GM12892 (cell line): ENCODE results near the gene COP1.

Experiments used
- DNase-seq: peaks from one replicate; pipeline ENCODE4 v3.0.0; 2011; ENCODE audit not compliant: insufficient read length
- FAIRE-seq: peaks from 2 replicates; lab custom pipeline; 2011; peaks lifted over from hg19 to GRCh38; lab: Jason Lieb, UNC
- POLR2A ChIP-seq: IDR thresholded peaks from 2 replicates; pipeline ENCODE4 v1.6.1; 2011; ENCODE audit warnings: low read depth, low read length, control low read depth
- POLR2AphosphoS5 ChIP-seq: IDR thresholded peaks from 2 replicates; pipeline ENCODE4 v1.6.1; 2011; ENCODE audit warnings: low read depth, low read length, control low read depth
- TAF1 ChIP-seq: IDR thresholded peaks from 2 replicates; pipeline ENCODE4 v1.6.1; 2011; ENCODE audit warnings: low read depth, mild to moderate bottlenecking, control low read depth, low read length, borderline replicate concordance

Gene COP1

DNA sequence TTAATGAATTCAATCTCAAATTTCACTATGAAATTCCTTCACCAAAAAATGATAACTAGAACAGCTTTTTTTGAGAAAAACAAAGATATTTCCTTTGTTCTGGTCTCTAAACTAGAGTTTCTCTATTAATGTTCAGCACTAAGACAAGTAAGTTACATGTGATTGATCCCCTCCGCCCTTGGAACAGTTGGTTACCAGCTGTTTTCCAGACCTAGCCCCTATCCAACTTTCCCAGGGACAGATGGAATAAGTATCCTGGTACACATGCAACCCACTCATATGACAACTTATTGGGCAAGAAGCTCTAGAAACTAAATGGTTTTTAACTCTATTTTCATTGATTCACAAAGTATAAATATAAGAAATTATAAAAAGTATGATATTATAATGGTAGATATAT is 140.4 kb downstream of the COP1 start:
- DNase-seq = no peak
- no peak for FAIRE-seq
- TF ChIP-seq POLR2A (no peak), POLR2AphosphoS5 (no peak)

DNA sequence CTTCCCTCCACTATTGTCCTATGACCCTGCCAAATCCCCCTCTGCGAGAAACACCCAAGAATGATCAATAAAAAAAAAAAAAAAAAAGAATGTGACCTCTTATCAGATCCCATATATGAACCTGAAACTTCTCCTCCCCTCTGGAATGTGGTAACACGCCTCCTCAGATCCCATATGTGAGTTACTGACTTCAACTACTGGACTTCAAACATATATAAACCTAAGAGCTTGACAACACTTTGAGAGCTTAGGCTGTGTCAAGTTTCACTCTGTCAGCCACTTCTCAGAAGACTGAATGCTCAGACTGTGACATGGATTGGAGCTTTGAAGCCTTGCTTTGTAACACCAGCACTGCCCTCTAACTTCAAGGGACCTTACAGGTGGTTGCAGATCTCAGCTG is 148.4 kb downstream of the COP1 start:
- TF ChIP-seq POLR2A (no peak), TAF1 (no peak), POLR2AphosphoS5 (no peak)
- FAIRE-seq (no peak), DNase-seq (no peak)

DNA sequence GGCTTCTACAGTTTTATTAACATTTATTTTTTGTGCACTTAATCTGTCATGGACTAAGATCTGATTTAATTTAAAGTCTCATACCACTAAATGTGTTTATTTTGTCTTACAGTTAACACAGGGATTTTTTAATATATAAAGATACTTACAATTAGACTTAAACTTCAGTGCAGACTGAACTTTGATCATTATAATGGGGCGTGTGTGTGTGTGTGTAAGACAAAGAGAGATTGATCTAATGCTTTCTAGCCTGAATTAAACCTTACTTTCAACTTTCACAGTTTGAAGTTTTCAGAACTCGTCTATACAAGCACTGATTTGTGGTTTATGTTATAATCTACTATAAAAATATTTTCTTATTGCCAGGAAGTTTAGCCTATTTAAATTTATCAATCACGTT is 150.8 kb downstream of the COP1 start:
- FAIRE-seq (no peak), DNase-seq (no peak)
- TF ChIP-seq TAF1 (no peak), POLR2A (no peak), POLR2AphosphoS5 (no peak)

DNA sequence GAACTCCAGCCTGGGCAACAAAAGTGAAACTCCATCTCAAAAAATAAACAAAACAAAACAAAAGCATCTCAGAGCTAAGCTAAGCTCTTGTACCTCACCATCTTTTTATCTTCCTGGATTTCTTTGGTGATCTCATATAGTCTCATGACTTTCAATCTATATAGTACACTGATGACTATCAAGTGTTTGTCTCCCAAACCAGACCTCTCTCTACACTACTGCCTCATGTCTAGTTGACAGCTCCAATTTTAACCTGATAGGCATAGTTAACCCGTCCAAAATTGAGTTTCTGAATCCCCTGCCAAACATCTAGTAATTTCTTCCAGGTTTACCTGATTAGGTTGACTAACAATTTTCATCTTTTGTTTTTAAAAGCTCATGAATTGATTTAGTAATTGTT is 151.7 kb downstream of the COP1 start:
- DNase-seq (no peak), FAIRE-seq (no peak)
- TF ChIP-seq POLR2AphosphoS5 = no peak
- TF ChIP-seq TAF1 = no peak
- no peak for TF ChIP-seq POLR2A

DNA sequence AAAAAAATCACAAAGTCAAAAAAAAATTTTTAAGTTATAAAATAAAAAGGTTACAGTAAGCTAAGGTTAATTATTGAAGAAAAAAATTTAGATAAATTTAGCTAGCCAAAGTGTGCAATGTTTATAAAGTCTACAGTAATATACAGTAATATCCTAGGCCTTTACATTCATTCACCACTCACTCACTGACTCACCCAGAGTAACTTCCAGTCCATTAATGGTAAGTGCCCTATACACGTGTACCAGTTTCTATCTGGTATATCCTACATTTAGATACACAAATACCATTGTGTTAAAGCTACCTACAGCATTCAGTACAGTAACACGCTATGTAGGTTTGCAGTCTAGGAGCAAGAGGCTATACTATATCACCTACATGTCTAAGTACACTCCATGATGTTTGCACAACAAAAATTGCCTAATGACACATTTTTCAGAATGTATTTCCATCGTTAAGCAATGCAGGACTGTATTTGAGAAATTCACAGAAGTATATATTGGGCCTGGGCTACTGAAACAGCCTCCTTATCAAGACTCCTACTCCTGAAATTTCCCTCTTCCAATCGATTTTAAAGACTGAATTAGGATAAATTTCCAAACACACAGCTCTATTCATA is 155.1 kb downstream of the COP1 start:
- no peak for TF ChIP-seq POLR2AphosphoS5
- TF ChIP-seq POLR2A = no peak
- no peak for TF ChIP-seq TAF1
- DNase-seq (no peak), FAIRE-seq (no peak)

DNA sequence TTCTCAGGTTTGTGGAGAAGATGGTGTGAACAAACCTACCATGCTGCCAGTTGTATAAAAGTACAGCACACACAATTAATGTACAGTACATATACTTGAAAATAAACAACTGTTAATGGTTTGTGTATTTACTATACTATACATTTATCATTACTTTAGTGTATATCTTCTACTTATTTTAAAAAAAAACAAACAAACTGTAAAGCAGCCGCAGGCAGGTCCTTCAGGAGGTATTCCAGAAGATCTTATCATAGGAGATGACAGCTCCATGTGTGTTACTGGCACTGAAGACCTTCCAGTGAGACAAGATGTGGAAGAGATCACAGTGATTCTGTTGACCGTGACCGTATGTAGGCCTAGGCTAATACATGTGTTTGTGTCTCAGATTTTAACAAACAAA is 155.7 kb downstream of the COP1 start:
- no peak for DNase-seq
- no peak for FAIRE-seq
- TF ChIP-seq POLR2AphosphoS5 = no peak
- TF ChIP-seq POLR2A = no peak
- no peak for TF ChIP-seq TAF1

DNA sequence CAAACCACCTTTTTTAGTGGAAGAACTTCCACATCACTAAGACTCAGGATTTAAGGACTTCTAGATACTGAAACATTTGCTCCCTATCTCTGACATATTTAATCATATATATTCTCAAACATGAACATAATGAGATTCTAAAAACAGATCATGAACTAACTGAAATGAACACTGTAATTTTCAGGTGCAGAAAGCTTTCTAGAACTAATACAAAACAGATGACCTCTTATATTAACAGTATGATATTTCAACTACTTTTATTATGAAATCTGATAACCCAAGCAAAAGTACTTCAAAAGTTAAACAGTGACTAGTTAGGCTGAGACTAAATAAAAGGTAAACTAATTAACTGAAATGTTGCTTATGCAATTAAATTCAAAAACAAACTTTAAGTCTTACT is 157.5 kb downstream of the COP1 start:
- FAIRE-seq (no peak), DNase-seq (no peak)
- no peak for TF ChIP-seq POLR2AphosphoS5
- TF ChIP-seq TAF1 = no peak
- TF ChIP-seq POLR2A = no peak

DNA sequence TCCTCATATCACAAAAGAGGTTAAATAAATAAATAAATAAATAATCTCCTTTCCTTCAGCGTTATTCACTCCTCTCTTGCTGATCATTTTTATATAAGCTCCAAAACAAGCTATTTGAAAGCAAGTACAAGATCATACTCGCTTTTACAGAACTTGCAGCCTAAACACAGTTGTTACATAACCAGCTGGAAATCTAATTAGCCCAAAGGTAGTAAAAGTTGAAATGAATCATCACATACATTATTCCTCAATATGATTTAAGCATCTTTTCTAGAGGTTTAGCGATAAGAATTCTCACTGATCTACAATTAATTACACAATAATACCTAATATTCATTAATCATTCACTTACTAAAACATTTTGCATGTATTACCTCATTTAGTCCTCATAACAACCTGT is 160.2 kb downstream of the COP1 start:
- TF ChIP-seq POLR2A = no peak
- no peak for TF ChIP-seq TAF1
- TF ChIP-seq POLR2AphosphoS5 = no peak
- no peak for FAIRE-seq
- DNase-seq = no peak

DNA sequence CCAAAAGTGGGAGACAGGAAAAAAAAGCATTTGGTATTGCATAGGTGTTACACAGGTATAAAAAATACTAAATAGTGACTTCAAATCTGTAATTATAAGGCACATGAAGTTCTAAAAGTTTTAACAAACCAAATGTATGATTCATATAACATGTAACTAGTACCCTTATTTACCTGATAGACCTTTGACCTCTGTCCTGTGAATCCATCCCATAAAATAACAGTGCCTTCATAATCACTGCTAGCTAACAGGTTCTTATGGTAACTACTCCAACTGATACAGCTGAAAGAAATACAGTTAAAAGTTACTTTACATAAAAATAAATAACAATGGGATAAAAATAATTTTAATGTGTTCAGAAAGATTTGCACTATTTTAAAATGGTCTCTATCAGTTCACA is 163.5 kb downstream of the COP1 start:
- no peak for TF ChIP-seq POLR2AphosphoS5
- TF ChIP-seq TAF1 = no peak
- no peak for TF ChIP-seq POLR2A
- DNase-seq = no peak
- FAIRE-seq = no peak

DNA sequence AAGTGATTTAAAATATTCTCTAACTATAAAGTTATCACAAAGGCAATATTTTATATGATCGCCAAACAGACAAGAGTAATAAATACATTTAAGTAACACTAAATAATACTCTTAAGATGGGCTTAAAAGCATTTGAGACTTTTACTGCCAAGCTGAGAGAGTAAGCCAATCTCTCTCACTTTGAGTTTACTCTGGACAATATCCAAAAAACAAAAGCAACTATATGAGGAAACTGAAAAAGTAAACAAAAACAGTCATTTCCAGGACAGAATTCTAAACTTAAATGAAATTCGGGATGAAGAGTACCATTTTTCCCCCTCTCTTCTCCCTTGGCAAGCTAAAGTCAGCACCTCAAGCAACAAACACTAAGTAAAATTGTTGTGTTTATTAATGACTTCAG is 173.2 kb downstream of the COP1 start:
- no peak for TF ChIP-seq TAF1
- no peak for TF ChIP-seq POLR2A
- no peak for TF ChIP-seq POLR2AphosphoS5
- no peak for DNase-seq
- FAIRE-seq = no peak

DNA sequence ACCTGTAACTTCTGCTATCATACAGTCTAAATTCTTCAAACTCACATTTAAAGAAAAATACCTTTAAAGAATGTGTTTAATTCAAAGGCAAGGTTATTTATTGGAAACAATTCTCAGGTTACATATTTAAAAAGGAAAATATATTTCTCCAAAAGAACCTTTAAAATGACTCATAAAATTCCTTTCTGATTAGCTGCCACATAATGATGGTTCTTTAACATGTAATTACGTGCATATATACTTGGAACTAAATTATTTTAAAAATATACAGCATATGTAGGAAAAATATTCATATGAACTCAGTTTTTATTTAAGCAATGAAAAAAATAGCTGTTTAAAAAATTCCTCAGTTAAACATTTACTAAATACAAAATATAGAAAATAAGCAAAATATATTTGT is 173.6 kb downstream of the COP1 start:
- TF ChIP-seq POLR2A = no peak
- TF ChIP-seq TAF1 = no peak
- TF ChIP-seq POLR2AphosphoS5 = no peak
- no peak for FAIRE-seq
- no peak for DNase-seq

DNA sequence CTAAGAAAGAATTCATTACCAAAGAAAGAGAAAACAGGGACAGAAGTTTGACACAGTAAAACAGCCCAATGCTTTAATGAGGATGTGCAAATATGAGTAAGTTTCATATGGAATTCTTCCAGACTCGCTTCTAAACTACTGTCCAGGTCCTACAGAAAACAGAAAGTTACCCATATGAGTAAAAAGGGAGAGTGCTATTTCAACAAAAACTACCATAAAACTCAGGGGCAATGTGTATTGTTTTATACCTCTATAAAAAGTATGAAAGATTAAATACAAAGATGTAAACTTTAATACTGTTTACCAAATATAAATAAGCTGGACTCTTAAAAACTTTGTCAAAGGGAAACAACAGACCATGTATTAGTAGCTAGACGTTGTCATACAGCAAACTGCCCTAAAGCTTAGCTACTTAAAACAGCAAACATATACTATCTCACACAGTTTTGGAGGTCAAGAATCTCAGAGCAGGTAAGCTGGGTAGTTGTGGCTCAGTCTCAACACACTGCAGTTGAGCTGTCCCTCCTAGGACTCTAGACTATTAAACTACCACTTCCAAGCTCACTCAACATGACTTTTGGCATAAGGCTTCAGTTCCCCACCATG is 174.9 kb downstream of the COP1 start:
- TF ChIP-seq POLR2A = no peak
- no peak for TF ChIP-seq TAF1
- no peak for TF ChIP-seq POLR2AphosphoS5
- FAIRE-seq = no peak

DNA sequence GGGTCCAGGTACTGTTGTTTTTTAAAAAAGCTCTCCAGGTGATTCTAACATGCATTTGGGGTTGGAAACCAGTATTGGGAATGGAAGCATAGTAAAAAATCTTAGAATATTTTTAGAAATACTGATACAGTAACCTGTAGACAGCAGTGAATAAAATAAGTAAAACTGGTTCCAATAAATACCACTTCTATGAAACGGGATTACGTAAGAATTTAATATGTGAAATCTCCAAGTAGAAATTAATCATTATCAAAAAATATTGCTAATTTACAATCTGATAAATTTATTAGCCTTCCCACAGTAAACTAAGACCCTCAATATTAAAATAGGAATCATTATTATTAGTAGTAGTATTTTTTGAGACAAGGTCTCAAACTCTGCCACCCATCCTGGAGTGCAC is 177.5 kb downstream of the COP1 start:
- DNase-seq (no peak), FAIRE-seq (no peak)
- TF ChIP-seq POLR2AphosphoS5 = no peak
- TF ChIP-seq TAF1 = no peak
- TF ChIP-seq POLR2A = no peak

More for the DNA sequence above, 174.9 kb downstream of the COP1 start:
- DNase-seq = no peak
